Stimulated activated CD4-positive, alpha-beta T cell treated with anti-CD3 and anti-CD28 coated beads, Interleukin-2, amount 100 ng/mL, for 4 hours (primary cell): ENCODE results near the gene MFSD6.
A peak's percentile ranks its signal among the peaks of the same experiment; 100 is the strongest.

Experiments used
- DNase-seq: peaks from one replicate; pipeline ENCODE4 v3.0.0-alpha.2; 2020; ENCODE audit warnings: low read depth

Gene MFSD6

DNA sequence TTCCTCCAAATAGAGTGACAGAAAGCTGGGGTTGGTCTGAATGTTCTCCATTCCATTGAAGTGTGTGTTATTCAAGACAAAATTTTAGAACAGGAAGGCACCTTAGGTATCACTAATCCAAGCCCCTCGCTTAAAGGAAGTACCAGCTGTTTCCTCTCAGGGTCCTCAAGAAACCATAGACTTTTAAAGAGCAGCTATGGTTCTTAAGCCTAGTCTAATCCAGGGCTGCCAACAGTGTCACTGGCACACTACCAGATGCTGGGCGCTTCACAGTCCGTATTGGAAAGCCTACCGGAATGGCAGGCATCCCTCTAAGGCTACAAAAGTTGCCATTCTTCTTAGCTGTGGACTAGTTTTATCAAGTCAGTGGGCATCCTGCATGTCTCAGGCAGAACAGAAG is 124.4 kb downstream of the MFSD6 start:
- DNase-seq = no peak

DNA sequence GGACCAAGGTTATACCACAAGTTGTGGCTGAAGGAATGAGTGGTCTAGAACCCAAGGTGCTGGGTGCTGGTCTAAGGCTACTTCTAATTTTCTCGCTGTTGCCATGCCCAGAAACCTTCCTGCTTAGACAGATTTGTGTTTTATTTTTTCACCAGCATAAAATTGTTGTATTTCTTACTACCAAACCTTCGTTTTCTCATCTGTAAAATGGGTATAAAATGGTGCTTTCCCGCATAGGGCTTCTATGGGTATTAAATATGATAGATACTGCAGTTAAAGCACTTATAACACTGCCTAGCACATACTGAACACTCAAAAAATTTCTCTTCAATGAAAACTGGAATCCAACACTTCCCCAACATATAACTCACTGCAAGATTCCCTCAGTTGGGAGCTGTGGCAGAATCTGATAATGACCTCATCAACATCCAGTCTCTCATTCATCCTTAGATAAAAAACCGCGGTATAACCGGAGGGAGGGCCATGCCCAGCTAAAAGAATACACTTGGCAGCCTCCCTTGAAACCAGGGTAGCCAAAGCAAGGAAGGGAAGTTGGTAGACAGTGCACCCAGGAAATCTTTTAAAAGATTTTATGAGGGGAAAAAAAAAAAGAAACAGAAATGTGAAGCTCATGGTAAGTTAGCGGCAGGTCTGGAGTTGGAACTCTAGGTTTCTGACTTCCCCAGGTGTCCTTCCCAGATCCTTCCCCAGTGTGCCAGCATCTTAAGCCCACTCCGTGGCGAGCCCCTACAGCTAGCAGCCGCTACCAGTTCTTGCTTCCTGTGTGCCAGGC is 125.2 kb downstream of the MFSD6 start:
- DNase-seq = no peak

DNA sequence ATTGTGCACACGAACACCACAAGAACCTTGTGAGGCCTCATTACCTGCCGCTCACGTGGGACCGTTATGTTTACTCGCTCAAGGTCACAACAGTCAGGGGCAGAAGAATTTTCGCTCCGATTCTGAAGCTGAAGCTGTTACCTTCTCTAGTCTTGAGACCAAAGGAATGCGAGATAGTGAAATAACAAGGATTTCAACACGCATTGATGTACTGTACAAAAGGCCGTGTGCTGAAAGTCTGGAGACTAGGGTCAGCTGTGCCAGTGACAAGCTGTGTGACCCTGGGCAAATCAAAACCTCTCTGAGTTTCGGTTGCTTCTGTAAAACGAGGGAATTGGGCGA is 125.8 kb downstream of the MFSD6 start:
- peak; percentile 46 for DNase-seq

DNA sequence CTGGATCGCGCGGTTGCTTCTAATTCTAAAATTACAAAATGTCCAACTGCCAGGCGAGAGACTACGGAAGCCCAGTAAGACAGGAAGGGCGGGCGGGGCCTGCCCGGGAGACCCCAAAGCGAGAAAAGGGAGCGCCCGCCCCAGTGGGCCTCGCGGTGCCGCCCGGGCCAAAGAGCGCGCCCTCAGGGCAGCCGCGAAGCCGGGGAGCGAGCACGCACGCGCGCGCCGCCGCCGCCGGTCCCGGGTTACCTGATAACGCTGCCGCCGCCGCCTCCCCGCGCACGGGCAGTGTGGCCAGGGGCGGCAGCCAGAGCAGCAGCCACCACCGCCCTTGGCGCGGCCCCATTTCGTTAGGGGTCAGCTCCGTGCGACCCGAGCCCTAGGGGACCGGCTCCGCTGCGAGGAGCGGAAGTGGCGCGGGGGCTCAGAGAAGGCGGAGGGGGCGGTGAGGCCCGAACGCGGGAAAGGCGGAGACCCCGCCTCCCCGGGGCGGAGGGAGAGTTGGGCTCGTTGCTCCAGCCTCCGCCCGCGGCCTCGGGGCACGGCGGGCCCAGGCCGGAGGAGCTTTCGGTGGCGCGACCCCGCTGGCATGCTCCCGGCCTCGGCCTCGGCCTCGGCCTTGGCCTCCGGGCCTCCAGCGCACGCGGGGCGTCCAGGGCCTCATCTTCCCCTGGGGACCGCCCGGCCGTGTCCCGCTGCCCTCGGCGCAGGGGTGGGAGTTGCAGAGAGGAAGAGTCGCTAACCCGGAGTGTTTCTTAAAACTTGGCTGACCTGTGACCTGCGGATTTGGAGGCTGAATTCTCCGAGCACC is 126.4 kb downstream of the MFSD6 start, which contains the start of gene NEMP2:
Gene NEMP2 (minus strand): TSS at position 413 of the 811 bp plus-strand sequence. CDS start 67 bp downstream, at position 346.
- peak; percentile 71 for DNase-seq

DNA sequence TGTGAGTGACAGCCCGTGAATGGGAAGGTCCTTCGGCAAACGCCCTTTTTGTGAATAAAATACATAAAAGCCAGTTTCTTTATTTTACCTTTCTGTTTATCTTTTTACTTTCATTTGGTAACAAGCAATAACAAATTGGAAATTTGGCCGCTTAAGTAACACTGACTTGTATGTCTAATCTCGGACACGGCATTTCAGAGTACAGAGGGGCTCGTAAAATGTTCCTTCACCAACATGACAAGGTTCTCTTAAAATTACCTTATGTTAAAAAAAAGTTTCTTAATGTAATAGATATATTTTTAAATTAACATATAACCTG is 126.9 kb downstream of the MFSD6 start:
- no peak for DNase-seq

DNA sequence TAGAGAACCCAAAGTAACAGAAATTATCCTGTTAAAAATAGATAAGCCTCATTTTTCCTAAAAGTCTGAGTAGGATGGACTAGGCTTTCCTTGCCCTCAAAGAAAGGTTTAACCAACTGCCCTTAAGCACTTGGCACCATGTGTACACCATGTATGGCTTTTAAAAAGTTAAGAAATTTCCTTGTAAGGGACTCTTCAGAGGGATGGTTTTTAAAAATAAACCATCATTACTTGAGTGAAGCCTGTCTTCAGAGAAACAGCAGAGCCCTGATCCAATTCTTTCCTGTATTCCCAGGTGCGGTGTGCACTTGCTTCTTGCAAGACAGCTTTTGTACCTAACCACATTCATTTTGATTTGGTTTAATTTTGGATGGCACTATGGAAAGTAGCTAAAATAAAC is 127.4 kb downstream of the MFSD6 start:
- no peak for DNase-seq

DNA sequence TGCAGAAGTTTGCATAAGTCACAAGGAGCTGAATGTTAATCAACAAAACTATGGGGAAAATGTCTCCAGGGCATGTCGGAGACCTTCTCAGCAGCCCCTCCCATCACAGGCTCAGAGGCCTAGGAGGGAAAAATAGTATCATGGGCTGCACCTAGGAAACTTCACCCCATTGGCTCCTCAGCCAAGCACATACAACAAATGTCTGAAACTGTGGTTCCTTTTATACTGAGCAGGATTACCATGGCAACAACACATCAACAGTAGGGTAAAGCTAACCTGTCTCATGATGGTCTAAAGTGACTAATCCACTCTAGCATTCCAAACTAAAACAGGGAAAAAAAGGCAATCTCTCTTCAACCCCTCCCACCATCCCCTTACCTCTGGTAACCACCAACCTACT is 129.6 kb downstream of the MFSD6 start:
- no peak for DNase-seq

DNA sequence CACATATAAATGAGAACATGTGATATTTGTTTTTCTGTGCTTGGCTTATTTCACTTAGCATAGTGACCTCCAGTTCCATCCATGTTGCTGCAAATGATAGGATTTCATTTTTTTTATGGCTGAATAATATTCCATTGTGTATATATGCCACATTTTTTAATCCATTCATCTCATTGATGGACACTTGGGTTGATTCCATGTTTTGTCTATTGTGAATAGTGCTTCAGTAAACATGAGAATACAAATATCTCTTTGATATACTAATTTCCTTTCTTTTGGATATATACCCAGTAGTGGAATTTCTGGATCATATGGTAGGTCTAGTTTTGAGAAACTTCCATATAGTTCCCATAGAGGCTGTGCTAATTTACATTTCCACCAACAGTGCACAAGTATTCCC is 130.0 kb downstream of the MFSD6 start:
- no peak for DNase-seq

DNA sequence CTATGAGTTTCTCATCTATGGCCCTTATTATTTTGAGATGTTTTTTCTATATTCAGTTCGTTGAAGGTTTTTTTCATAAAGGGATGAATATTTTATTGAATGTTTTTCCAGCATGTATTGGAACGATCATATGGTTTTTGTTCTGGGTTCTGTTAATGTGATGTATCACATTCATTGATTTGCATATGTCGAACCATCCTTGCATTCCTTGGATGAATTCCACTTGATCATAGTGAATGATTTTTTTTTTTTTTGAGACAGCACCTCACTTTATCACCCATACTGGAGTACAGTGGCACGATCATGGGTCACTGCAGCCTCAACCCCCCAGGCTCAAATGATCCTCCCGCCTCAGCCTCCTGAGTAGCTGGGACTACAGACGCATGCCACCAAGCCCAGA is 131.9 kb downstream of the MFSD6 start:
- no peak for DNase-seq

DNA sequence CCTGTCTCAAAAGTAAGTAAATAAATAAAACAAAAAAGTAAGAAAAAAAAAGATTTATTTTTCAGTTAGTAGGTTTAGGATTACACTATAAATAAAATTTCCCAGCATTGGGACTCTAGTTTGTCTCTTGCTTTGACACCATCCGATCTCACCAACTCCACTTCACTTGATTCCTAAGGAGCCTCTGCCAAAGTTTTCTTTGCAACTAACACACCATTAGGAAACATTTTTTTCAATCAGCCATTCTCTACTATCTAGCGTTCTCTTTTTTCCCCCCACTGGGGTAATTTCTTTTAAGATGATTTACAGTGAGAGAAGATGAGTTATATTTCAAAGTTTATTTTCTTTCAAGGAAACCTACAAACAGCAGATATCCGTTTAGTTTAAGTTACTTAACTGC is 136.9 kb downstream of the MFSD6 start:
- DNase-seq = no peak

DNA sequence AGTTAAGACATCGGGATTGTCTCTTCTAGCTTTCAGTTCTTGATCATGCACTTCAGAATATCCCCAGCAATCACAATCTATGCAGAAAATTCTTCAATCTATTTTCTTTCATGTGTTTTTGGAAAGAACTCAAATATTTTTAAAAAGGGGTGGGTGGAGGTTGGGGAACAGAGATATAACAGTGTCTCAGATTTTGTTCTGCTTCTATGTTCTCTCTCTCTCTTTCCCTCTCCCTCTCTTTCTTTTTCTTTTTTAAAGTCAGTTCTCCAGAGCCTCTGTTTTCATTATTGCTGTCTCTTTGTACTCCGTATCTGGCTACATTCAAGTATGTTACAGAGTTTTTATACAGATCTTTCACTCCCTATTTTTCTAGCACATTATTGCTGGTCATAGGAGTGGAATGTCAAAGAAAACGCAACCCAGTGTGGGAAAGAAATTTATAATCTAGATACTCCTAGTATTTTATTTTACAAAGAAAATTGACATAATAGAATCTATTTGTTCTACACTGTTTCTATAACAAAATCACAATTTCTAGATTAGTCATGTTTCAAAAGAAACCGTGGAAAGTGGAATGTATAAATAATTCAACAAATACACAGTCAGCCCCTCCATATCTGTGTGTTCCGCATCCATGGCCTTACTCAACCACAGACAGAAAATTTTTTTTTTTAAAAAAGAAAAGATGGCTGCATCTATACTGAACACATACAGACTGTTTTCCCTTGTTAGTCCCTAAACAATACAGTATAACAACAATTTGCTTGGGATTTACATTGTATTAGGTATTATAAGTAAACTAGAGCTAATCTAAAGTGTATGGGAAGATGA is 137.6 kb downstream of the MFSD6 start:
- no peak for DNase-seq

DNA sequence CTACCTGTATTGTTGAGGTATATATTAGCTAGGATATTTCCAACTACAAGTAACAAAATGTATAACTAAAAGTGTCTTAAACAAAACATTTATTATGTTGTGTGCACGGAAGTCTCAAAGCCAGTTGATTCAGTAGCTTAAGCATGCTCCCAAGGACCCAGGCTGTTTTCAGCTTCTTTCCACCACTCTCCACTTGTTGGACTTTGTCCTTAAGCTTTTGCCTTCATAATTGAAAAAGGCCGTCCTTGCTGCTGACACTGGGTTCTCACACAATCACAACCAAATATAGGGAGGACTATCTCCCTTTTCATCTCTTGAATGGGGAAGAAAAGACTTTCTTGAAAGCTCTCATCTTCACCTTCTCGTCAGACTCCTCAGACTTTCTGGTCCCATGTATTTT is 138.6 kb downstream of the MFSD6 start:
- DNase-seq = no peak

DNA sequence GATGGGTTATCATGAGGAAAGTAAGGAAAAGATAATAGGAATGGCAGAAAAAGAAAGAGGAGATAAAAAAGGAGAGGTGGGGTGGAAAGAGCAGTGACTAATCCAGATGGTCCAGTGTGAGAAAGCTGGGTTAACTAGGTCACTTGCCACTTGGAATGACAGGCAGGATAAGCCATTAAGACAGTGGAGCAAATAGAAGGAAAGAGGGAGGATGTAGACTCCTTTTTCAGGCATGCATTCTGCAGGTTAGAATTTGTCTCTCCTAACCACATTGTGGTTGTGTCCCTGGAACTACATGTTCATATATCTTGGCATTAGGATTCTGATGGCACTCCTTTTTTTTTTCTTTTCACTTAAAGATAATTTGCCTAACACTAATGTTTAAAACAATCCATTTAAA is 139.7 kb downstream of the MFSD6 start:
- DNase-seq = no peak

DNA sequence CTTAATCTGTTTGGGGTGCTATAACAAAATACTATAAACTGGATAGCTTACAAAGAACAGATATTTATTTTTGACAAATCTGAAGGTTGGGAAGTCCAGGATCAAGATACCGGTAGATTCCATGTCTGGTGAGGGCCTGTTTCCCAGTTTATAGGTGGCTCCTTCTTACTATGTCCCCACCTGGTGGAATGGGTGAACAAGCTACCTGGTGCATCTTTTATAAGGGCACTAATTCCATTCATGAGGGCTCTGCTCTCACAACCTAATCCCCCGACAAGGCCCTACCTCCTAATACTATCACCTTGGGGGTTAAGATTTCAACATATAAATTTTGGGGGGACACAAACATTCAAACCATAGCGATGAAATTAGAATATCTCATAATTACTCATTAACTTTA is 142.0 kb downstream of the MFSD6 start:
- DNase-seq = no peak
